Measurements from ENCODE around the gene DSG2.

Gene DSG2

GRCh38 chr18:31558567-31558966 is 60.6 kb downstream of the DSG2 start:
- Histone ChIP-seq H3K9ac (ENCODE audit: low read length) (no peak overlapping the region), H3K4me3 (ENCODE audit: low read depth in 1 of 2, low read length in 2 of 2) (no peak overlapping the region), H3K36me3 (ENCODE audit: insufficient read depth, low read length) (no peaks in the 10 kb centered on the region), H3K9me3 (ENCODE audit: low read length) (no peaks in the 10 kb centered on the region), H3K27me3 (ENCODE audit: control insufficient read depth in 1 of 2, insufficient read depth in 2 of 2, low read length in 2 of 2) (no peaks in the 10 kb centered on the region), H3K4me1 (ENCODE audit: insufficient read depth, low read length) (no peaks in the 10 kb centered on the region), H3K27ac (ENCODE audit: low read depth, low read length) (no peak overlapping the region)

GRCh38 chr18:31562726-31563125 is 64.7 kb downstream of the DSG2 start:
- Histone ChIP-seq H3K4me3 (ENCODE audit: low read depth in 1 of 2, low read length in 2 of 2) (no peak overlapping the region), H3K4me1 (ENCODE audit: insufficient read depth, low read length) (no peaks in the 10 kb centered on the region), H3K9me3 (ENCODE audit: low read length) (no peaks in the 10 kb centered on the region), H3K9ac (ENCODE audit: low read length) (no peak overlapping the region), H3K36me3 (ENCODE audit: insufficient read depth, low read length) (no peaks in the 10 kb centered on the region), H3K27me3 (ENCODE audit: control insufficient read depth in 1 of 2, insufficient read depth in 2 of 2, low read length in 2 of 2) (no peaks in the 10 kb centered on the region), H3K27ac (ENCODE audit: low read depth, low read length) (no peak overlapping the region)

GRCh38 chr18:31563778-31564177 is 65.8 kb downstream of the DSG2 start:
- H3K36me3 ChIP-seq (ENCODE audit: insufficient read depth, low read length), result no peaks in the 10 kb centered on the region
- no peaks in the 10 kb centered on the region for H3K27me3 ChIP-seq (ENCODE audit: control insufficient read depth in 1 of 2, insufficient read depth in 2 of 2, low read length in 2 of 2)
- no peak overlapping the region for H3K27ac ChIP-seq (ENCODE audit: low read depth, low read length)
- no peaks in the 10 kb centered on the region for H3K4me1 ChIP-seq (ENCODE audit: insufficient read depth, low read length)
- H3K4me3 ChIP-seq (ENCODE audit: low read depth in 1 of 2, low read length in 2 of 2), result no peak overlapping the region
- H3K9me3 ChIP-seq (ENCODE audit: low read length), result no peaks in the 10 kb centered on the region
- H3K9ac ChIP-seq (ENCODE audit: low read length), result no peak overlapping the region

GRCh38 chr18:31565345-31565744 is 67.4 kb downstream of the DSG2 start:
- Histone ChIP-seq H3K9me3 (ENCODE audit: low read length) (no peaks in the 10 kb centered on the region), H3K4me3 (ENCODE audit: low read depth in 1 of 2, low read length in 2 of 2) (no peak overlapping the region), H3K36me3 (ENCODE audit: insufficient read depth, low read length) (no peaks in the 10 kb centered on the region), H3K9ac (ENCODE audit: low read length) (no peak overlapping the region), H3K4me1 (ENCODE audit: insufficient read depth, low read length) (no peaks in the 10 kb centered on the region), H3K27me3 (ENCODE audit: control insufficient read depth in 1 of 2, insufficient read depth in 2 of 2, low read length in 2 of 2) (no peaks in the 10 kb centered on the region), H3K27ac (ENCODE audit: low read depth, low read length) (no peak overlapping the region)

- Histone ChIP-seq H3K9me3 (ENCODE audit: low read length) (no peaks in the 10 kb centered on the region), H3K27ac (ENCODE audit: low read depth, low read length) (no peak overlapping the region), H3K4me3 (ENCODE audit: low read depth in 1 of 2, low read length in 2 of 2) (no peak overlapping the region), H3K4me1 (ENCODE audit: insufficient read depth, low read length) (no peaks in the 10 kb centered on the region), H3K27me3 (ENCODE audit: control insufficient read depth in 1 of 2, insufficient read depth in 2 of 2, low read length in 2 of 2) (no peaks in the 10 kb centered on the region), H3K36me3 (ENCODE audit: insufficient read depth, low read length) (no peaks in the 10 kb centered on the region), H3K9ac (ENCODE audit: low read length) (no peak overlapping the region)
Observed at GRCh38 chr18:31565782-31566512, 68.0 kb downstream of the DSG2 start.

GRCh38 chr18:31566576-31567306 is 68.8 kb downstream of the DSG2 start:
- Histone ChIP-seq H3K27ac (ENCODE audit: low read depth, low read length) (no peak overlapping the region), H3K27me3 (ENCODE audit: control insufficient read depth in 1 of 2, insufficient read depth in 2 of 2, low read length in 2 of 2) (no peaks in the 10 kb centered on the region), H3K4me3 (ENCODE audit: low read depth in 1 of 2, low read length in 2 of 2) (no peak overlapping the region), H3K36me3 (ENCODE audit: insufficient read depth, low read length) (no peaks in the 10 kb centered on the region), H3K9ac (ENCODE audit: low read length) (no peak overlapping the region), H3K4me1 (ENCODE audit: insufficient read depth, low read length) (no peaks in the 10 kb centered on the region), H3K9me3 (ENCODE audit: low read length) (no peaks in the 10 kb centered on the region)

GRCh38 chr18:31572368-31572767 is 74.4 kb downstream of the DSG2 start:
- Histone ChIP-seq H3K27me3 (ENCODE audit: control insufficient read depth in 1 of 2, insufficient read depth in 2 of 2, low read length in 2 of 2) (no peaks in the 10 kb centered on the region), H3K36me3 (ENCODE audit: insufficient read depth, low read length) (no peaks in the 10 kb centered on the region), H3K9ac (ENCODE audit: low read length) (no peak overlapping the region), H3K27ac (ENCODE audit: low read depth, low read length) (no peak overlapping the region), H3K4me3 (ENCODE audit: low read depth in 1 of 2, low read length in 2 of 2) (no peak overlapping the region), H3K4me1 (ENCODE audit: insufficient read depth, low read length) (no peaks in the 10 kb centered on the region), H3K9me3 (ENCODE audit: low read length) (no peaks in the 10 kb centered on the region)

- no peaks in the 10 kb centered on the region for H3K4me1 ChIP-seq (ENCODE audit: insufficient read depth, low read length)
Observed at GRCh38 chr18:31573051-31573450, 75.1 kb downstream of the DSG2 start.

GRCh38 chr18:31574359-31574758 is 76.4 kb downstream of the DSG2 start:
- no peaks in the 10 kb centered on the region for H3K27me3 ChIP-seq (ENCODE audit: control insufficient read depth in 1 of 2, insufficient read depth in 2 of 2, low read length in 2 of 2)
- no peak overlapping the region for H3K27ac ChIP-seq (ENCODE audit: low read depth, low read length)
- no peak overlapping the region for H3K9ac ChIP-seq (ENCODE audit: low read length)
- no peaks in the 10 kb centered on the region for H3K4me1 ChIP-seq (ENCODE audit: insufficient read depth, low read length)
- H3K36me3 ChIP-seq (ENCODE audit: insufficient read depth, low read length), result no peaks in the 10 kb centered on the region
- H3K9me3 ChIP-seq (ENCODE audit: low read length), result no peaks in the 10 kb centered on the region
- H3K4me3 ChIP-seq (ENCODE audit: low read depth in 1 of 2, low read length in 2 of 2), result no peak overlapping the region

More at GRCh38 chr18:31573051-31573450, 75.1 kb downstream of the DSG2 start:
- no peak overlapping the region for H3K27ac ChIP-seq (ENCODE audit: low read depth, low read length)
- no peaks in the 10 kb centered on the region for H3K27me3 ChIP-seq (ENCODE audit: control insufficient read depth in 1 of 2, insufficient read depth in 2 of 2, low read length in 2 of 2)
- H3K9me3 ChIP-seq (ENCODE audit: low read length), result no peaks in the 10 kb centered on the region
- no peak overlapping the region for H3K9ac ChIP-seq (ENCODE audit: low read length)
- H3K36me3 ChIP-seq (ENCODE audit: insufficient read depth, low read length), result no peaks in the 10 kb centered on the region
- no peak overlapping the region for H3K4me3 ChIP-seq (ENCODE audit: low read depth in 1 of 2, low read length in 2 of 2)

GRCh38 chr18:31575515-31576257 is 77.7 kb downstream of the DSG2 start:
- no peaks in the 10 kb centered on the region for H3K36me3 ChIP-seq (ENCODE audit: insufficient read depth, low read length)
- no peak overlapping the region for H3K27ac ChIP-seq (ENCODE audit: low read depth, low read length)
- H3K4me1 ChIP-seq (ENCODE audit: insufficient read depth, low read length), result no peaks in the 10 kb centered on the region
- no peaks in the 10 kb centered on the region for H3K27me3 ChIP-seq (ENCODE audit: control insufficient read depth in 1 of 2, insufficient read depth in 2 of 2, low read length in 2 of 2)
- no peaks in the 10 kb centered on the region for H3K9me3 ChIP-seq (ENCODE audit: low read length)
- no peak overlapping the region for H3K4me3 ChIP-seq (ENCODE audit: low read depth in 1 of 2, low read length in 2 of 2)
- no peak overlapping the region for H3K9ac ChIP-seq (ENCODE audit: low read length)

GRCh38 chr18:31576670-31577069 is 78.7 kb downstream of the DSG2 start:
- H3K27me3 ChIP-seq (ENCODE audit: control insufficient read depth in 1 of 2, insufficient read depth in 2 of 2, low read length in 2 of 2), result no peaks in the 10 kb centered on the region
- no peak overlapping the region for H3K4me3 ChIP-seq (ENCODE audit: low read depth in 1 of 2, low read length in 2 of 2)
- H3K9ac ChIP-seq (ENCODE audit: low read length), result no peak overlapping the region
- no peaks in the 10 kb centered on the region for H3K36me3 ChIP-seq (ENCODE audit: insufficient read depth, low read length)
- H3K4me1 ChIP-seq (ENCODE audit: insufficient read depth, low read length), result peaks cover 3% of the 10 kb centered on the region
- H3K27ac ChIP-seq (ENCODE audit: low read depth, low read length), result no peak overlapping the region
- no peaks in the 10 kb centered on the region for H3K9me3 ChIP-seq (ENCODE audit: low read length)
